ENCODE results near the gene ENAH. TPM values are rescaled to one million over a fixed set of nuclear protein-coding genes. Genes with fewer than 3 reads are reported as not detected.

Gene ENAH
- total RNA-seq, 1 experiment from 2014 or later, result 103 TPM

DNA sequence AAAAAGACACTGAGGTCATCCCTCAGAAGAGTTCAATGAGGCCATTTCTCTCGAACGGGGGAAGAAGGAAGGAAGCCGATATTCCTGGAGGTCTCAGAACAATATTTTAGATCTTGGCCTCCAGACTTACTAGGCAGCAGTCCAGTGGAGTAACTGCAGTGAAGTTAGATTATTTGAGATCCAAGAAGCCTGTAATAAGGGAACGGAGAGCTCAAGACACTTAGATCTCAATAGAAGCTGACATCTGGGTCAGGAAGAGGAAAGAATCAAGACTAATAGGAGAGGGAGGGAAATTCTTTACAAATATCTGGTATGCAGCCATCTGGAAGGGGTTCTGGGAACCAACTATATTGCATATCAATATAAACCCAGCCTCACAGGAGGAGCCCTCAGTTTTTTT lies 13.6 kb upstream of the ENAH start:
- no peaks in the 10 kb centered on the region for H3K9me3 Mint-ChIP-seq (ENCODE audit: low read depth, unreplicated experiment)
- H3K27ac Mint-ChIP-seq (ENCODE audit: unreplicated experiment), result no peak overlapping the region
- H3K27me3 Mint-ChIP-seq (ENCODE audit: unreplicated experiment), result no peaks in the 10 kb centered on the region
- H3K4me1 Mint-ChIP-seq (ENCODE audit: low read depth, unreplicated experiment), result peaks cover 10% of the 10 kb centered on the region
- intact Hi-C loops (cut with micrococcal nuclease; ENCODE audit: unreplicated experiment), result no loop called here
- H3K4me3 Mint-ChIP-seq (ENCODE audit: low read depth, unreplicated experiment), result no peak overlapping the region
- no peak for DNase-seq
- TF ChIP-seq, protein P1, sequence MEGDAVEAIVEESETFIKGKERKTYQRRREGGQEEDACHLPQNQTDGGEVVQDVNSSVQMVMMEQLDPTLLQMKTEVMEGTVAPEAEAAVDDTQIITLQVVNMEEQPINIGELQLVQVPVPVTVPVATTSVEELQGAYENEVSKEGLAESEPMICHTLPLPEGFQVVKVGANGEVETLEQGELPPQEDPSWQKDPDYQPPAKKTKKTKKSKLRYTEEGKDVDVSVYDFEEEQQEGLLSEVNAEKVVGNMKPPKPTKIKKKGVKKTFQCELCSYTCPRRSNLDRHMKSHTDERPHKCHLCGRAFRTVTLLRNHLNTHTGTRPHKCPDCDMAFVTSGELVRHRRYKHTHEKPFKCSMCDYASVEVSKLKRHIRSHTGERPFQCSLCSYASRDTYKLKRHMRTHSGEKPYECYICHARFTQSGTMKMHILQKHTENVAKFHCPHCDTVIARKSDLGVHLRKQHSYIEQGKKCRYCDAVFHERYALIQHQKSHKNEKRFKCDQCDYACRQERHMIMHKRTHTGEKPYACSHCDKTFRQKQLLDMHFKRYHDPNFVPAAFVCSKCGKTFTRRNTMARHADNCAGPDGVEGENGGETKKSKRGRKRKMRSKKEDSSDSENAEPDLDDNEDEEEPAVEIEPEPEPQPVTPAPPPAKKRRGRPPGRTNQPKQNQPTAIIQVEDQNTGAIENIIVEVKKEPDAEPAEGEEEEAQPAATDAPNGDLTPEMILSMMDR (IDR thresholded peaks at IDR 0.05; ENCODE audit: unreplicated experiment), result no peak
- BruUV-seq (replicated peaks), result no TSS peak
- no peaks in the 10 kb centered on the region for H3K36me3 Mint-ChIP-seq (ENCODE audit: insufficient read depth, unreplicated experiment)
- CTCF ChIA-PET, result interaction anchor here (1.7 kb wide), 1 partner anchor 33 kb away, joined by 4 read pairs; no protein-coding TSS in a partner anchor

- Mint-ChIP-seq H3K27me3 (ENCODE audit: unreplicated experiment) (no peaks in the 10 kb centered on the region), H3K36me3 (ENCODE audit: insufficient read depth, unreplicated experiment) (no peaks in the 10 kb centered on the region), H3K9me3 (ENCODE audit: low read depth, unreplicated experiment) (no peaks in the 10 kb centered on the region), H3K27ac (ENCODE audit: unreplicated experiment) (no peak overlapping the region), H3K4me1 (ENCODE audit: low read depth, unreplicated experiment) (no peaks in the 10 kb centered on the region), H3K4me3 (ENCODE audit: low read depth, unreplicated experiment) (no peak overlapping the region)
- no peak for DNase-seq
- CTCF ChIA-PET, result no interaction called here
- TF ChIP-seq, protein P1 (IDR thresholded peaks at IDR 0.05; ENCODE audit: unreplicated experiment), result no peak
- BruUV-seq (replicated peaks), result no TSS peak
- intact Hi-C loops (cut with micrococcal nuclease; ENCODE audit: unreplicated experiment), result no loop called here
Observed at GRCh38 chr1:225664762-225665161, 11.8 kb upstream of the ENAH start.

- H3K4me3 Mint-ChIP-seq (ENCODE audit: low read depth, unreplicated experiment), result no peak overlapping the region
- H3K9me3 Mint-ChIP-seq (ENCODE audit: low read depth, unreplicated experiment), result no peaks in the 10 kb centered on the region
- DNase-seq, result no peak
- no peaks in the 10 kb centered on the region for H3K27me3 Mint-ChIP-seq (ENCODE audit: unreplicated experiment)
- no peak overlapping the region for H3K27ac Mint-ChIP-seq (ENCODE audit: unreplicated experiment)
- CTCF ChIA-PET, result interaction anchor here (1.5 kb wide), 1 partner anchor 85 kb away, joined by 3 read pairs; no protein-coding TSS in a partner anchor
- no peaks in the 10 kb centered on the region for H3K36me3 Mint-ChIP-seq (ENCODE audit: insufficient read depth, unreplicated experiment)
- TF ChIP-seq, protein P1 (IDR thresholded peaks at IDR 0.05; ENCODE audit: unreplicated experiment), result no peak
- BruUV-seq (replicated peaks), result no TSS peak
- peaks cover 13% of the 10 kb centered on the region for H3K4me1 Mint-ChIP-seq (ENCODE audit: low read depth, unreplicated experiment)
- intact Hi-C loops (cut with micrococcal nuclease; ENCODE audit: unreplicated experiment), result no loop called here
Observed at GRCh38 chr1:225662155-225662554, 9.2 kb upstream of the ENAH start.

- H3K4me1 Mint-ChIP-seq (ENCODE audit: low read depth, unreplicated experiment), result peaks cover 21% of the 10 kb centered on the region
- no TSS peak for BruUV-seq (replicated peaks)
- CTCF ChIA-PET, result interaction anchor here (1.5 kb wide), 1 partner anchor 112 kb away, joined by 9 read pairs; no protein-coding TSS in a partner anchor
- no peaks in the 10 kb centered on the region for H3K9me3 Mint-ChIP-seq (ENCODE audit: low read depth, unreplicated experiment)
- intact Hi-C loops (cut with micrococcal nuclease; ENCODE audit: unreplicated experiment), result no loop called here
- no peak overlapping the region for H3K27ac Mint-ChIP-seq (ENCODE audit: unreplicated experiment)
- H3K27me3 Mint-ChIP-seq (ENCODE audit: unreplicated experiment), result no peaks in the 10 kb centered on the region
- no peaks in the 10 kb centered on the region for H3K36me3 Mint-ChIP-seq (ENCODE audit: insufficient read depth, unreplicated experiment)
- TF ChIP-seq, protein P1 (IDR thresholded peaks at IDR 0.05; ENCODE audit: unreplicated experiment), result no peak
- no peak overlapping the region for H3K4me3 Mint-ChIP-seq (ENCODE audit: low read depth, unreplicated experiment)
- DNase-seq, result no peak
Observed at GRCh38 chr1:225660544-225660946, 7.6 kb upstream of the ENAH start.

Data from Calu3 (cell line).